K562 (cell line): ENCODE data around the gene FAM187B. TPM values are rescaled to one million over a fixed set of nuclear protein-coding genes. Genes with fewer than 3 reads are reported as not detected.
A peak's percentile ranks its signal among the peaks of the same experiment; 100 is the strongest.

Experiments used
- CREM ChIP-seq: IDR thresholded peaks from 2 replicates; pipeline ENCODE4 v1.6.1; 2014; ENCODE audit warnings: antibody characterized with exemption, low read depth
- ESRRA ChIP-seq: fragments of 450-650 bp; IDR thresholded peaks from 2 replicates; pipeline ENCODE4 v1.6.1; 2014; ENCODE audit warnings: low read depth, mild to moderate bottlenecking, moderate library complexity, borderline replicate concordance
- ESRRB ChIP-seq: fragments of 250-450 bp; sonication (Bioruptor Pico); IDR thresholded peaks from 2 replicates; pipeline ENCODE4 v1.5.0; 2020; ENCODE audit warnings: mild to moderate bottlenecking, moderate library complexity, borderline replicate concordance
- ETV5 ChIP-seq: sonication (generic); formaldehyde crosslinking; IDR thresholded peaks from 2 replicates; pipeline ENCODE4 v1.4.0; 2020; ENCODE audit warnings: low read depth, mild to moderate bottlenecking, missing genetic modification reagents
- FOXJ3 ChIP-seq: sonication (generic); formaldehyde crosslinking; IDR thresholded peaks from 2 replicates; pipeline ENCODE4 v1.4.0; 2020; ENCODE audit warnings: mild to moderate bottlenecking, missing genetic modification reagents
- GTF2E2 ChIP-seq: fragments of 200-800 bp; sonication (Bioruptor generic); IDR thresholded peaks from 2 replicates; pipeline ENCODE4 v1.6.1; 2016; ENCODE audit warnings: missing genetic modification characterization, missing compliant biosample characterization
- HINFP ChIP-seq: fragments of 450-650 bp; conservative IDR thresholded peaks from 2 replicates; pipeline ENCODE4 v1.6.1; 2016; ENCODE audit warnings: missing genetic modification characterization, low read depth, mild to moderate bottlenecking, control low read depth, missing compliant biosample characterization
- NR2C1 ChIP-seq, 2 experiments: fragments of 450-650 bp; IDR thresholded peaks; 2 replicates each; pipeline ENCODE4 v1.6.1; 2017; ENCODE audit warnings: mild to moderate bottlenecking in 2 of 2, antibody characterized with exemption in 1 of 2, inconsistent platforms in 1 of 2, missing compliant biosample characterization in 1 of 2, missing genetic modification characterization in 1 of 2
- POLR2G ChIP-seq: fragments of 200-400 bp; formaldehyde crosslinking; IDR thresholded peaks from 2 replicates; pipeline ENCODE4 v1.6.1; 2017; ENCODE audit warnings: low read depth, mild to moderate bottlenecking, antibody characterized with exemption, low read length, moderate library complexity
- RCOR1 ChIP-seq, 2 experiments: IDR thresholded peaks; 2 replicates each; pipeline ENCODE4 v1.6.1; 2012; ENCODE audit warnings: low read depth in 2 of 2, low read length in 2 of 2, borderline replicate concordance in 1 of 2, improper control_type of control experiment in 1 of 2
- RHOXF2B ChIP-seq: fragments of 250-450 bp; sonication (Bioruptor Pico); conservative IDR thresholded peaks from 2 replicates; pipeline ENCODE4 v1.5.1; 2021
- SAFB2 ChIP-seq: fragments of 200-400 bp; formaldehyde crosslinking; IDR thresholded peaks from 2 replicates; pipeline ENCODE4 v1.6.1; 2018; ENCODE audit warnings: borderline replicate concordance, low read length, low read depth, moderate library complexity; ENCODE audit not compliant: severe bottlenecking
- SIX5 ChIP-seq, 2 experiments: IDR thresholded peaks; 2 replicates each; pipeline ENCODE4 v1.6.1; 2011; ENCODE audit warnings: low read length in 2 of 2, borderline replicate concordance in 1 of 2, low read depth in 1 of 2, mild to moderate bottlenecking in 1 of 2, moderate library complexity in 1 of 2; ENCODE audit not compliant: insufficient read depth in 1 of 2
- SMARCA4 ChIP-seq: fragments of 450-650 bp; IDR thresholded peaks from 2 replicates; pipeline ENCODE4 v1.6.1; 2016
- SMC3 ChIP-seq: conservative IDR thresholded peaks from 2 replicates; pipeline ENCODE4 v1.6.1; 2011; ENCODE audit warnings: low read depth, low read length, improper control_type of control experiment; ENCODE audit not compliant: insufficient read depth
- SRSF9 ChIP-seq: fragments of 200-400 bp; formaldehyde crosslinking; IDR thresholded peaks from 2 replicates; pipeline ENCODE4 v1.6.1; 2017; ENCODE audit warnings: low read depth, low read length, borderline replicate concordance
- STAG1 ChIP-seq: sonication (generic); formaldehyde crosslinking; IDR thresholded peaks from 2 replicates; pipeline ENCODE4 v1.5.0; 2020; ENCODE audit warnings: missing genetic modification reagents, borderline replicate concordance
- TEAD2 ChIP-seq: fragments of 450-650 bp; IDR thresholded peaks from 2 replicates; pipeline ENCODE4 v1.6.1; 2016; ENCODE audit warnings: missing genetic modification characterization, control low read depth, missing compliant biosample characterization
- THAP7 ChIP-seq: fragments of 250-450 bp; sonication (Bioruptor Pico); IDR thresholded peaks from 2 replicates; pipeline ENCODE4 v1.5.0; 2021
- U2AF1 ChIP-seq: fragments of 200-400 bp; formaldehyde crosslinking; optimal IDR thresholded peaks from 2 replicates; pipeline ENCODE3; 2017; ENCODE audit warnings: mild to moderate bottlenecking, low read depth, low read length, moderate library complexity
- ZNF436 ChIP-seq: fragments of 250-450, 450-650 bp; sonication (Bioruptor Pico); formaldehyde crosslinking; IDR thresholded peaks from 2 replicates; pipeline ENCODE4 v1.7.0; 2020; ENCODE audit warnings: mild to moderate bottlenecking
- ZNF644 ChIP-seq: fragments of 200-800 bp; sonication (Bioruptor generic); IDR thresholded peaks from 2 replicates; pipeline ENCODE4 v1.6.1; 2016; ENCODE audit warnings: low read depth, missing genetic modification characterization, missing compliant biosample characterization
- ZNF707 ChIP-seq: fragments of 250-450 bp; sonication (Bioruptor Pico); conservative IDR thresholded peaks from 2 replicates; pipeline ENCODE4 v1.8.0; 2022; ENCODE audit warnings: inconsistent platforms, mild to moderate bottlenecking, moderate library complexity
- ZNF740 ChIP-seq, 3 experiments: fragments of 200-800 bp in 1 of 3; sonication (Bioruptor generic) in 1 of 3; sonication (generic) in 1 of 3; formaldehyde crosslinking in 1 of 3; IDR thresholded peaks; 2 replicates each; pipeline versions ENCODE4 v1.6.1 to v1.8.0; 2016 to 2022; ENCODE audit warnings: mild to moderate bottlenecking in 2 of 3, missing compliant biosample characterization in 2 of 3, missing genetic modification characterization in 2 of 3, missing genetic modification reagents in 1 of 3
- polyA plus RNA-seq, 8 experiments: library from polyadenylated mRNA; depleted of rRNA in 4 of 8; stranded (reverse) in 5 of 8; unstranded in 3 of 8; fragments of >200 nt; fragmentation: Nextera tagmentation in 2 of 8; fragmentation: Illumina TruSeq in 1 of 8; extraction: Ambion mirVana in 2 of 8; extraction: Trizol in 1 of 8; gene quantifications; 2 replicates each; pipeline versions ENCODE4 v1.2.1 to v1.2.3, GENCODE V29; 2011 to 2014; ENCODE audit warnings: inconsistent platforms in 1 of 8, missing spikeins in 1 of 8
- total RNA-seq, 7 experiments: library from RNA; depleted of rRNA in 6 of 7; stranded (reverse); fragments of >200 nt in 6 of 7; fragmentation: Illumina TruSeq in 2 of 7; extraction: Trizol in 2 of 7; gene quantifications; 2 replicates each; pipeline versions ENCODE4 v1.2.1 to v1.2.3, GENCODE V29; 2011 to 2021; ENCODE audit warnings: low replicate concordance in 1 of 7

Gene FAM187B
- total and polyA plus RNA-seq, 9 of the 15 experiments (the other 6 are each of a cell fraction or from before 2014, with no cell fraction given): 0.04 to 0.09 TPM; not detected in 7

GRCh38 chr19:35247526-35248309, 19.2 kb upstream of the FAM187B start (continued):
- TF ChIP-seq RHOXF2B: no peak
- TF ChIP-seq THAP7 (CRISPR knock-in tag): no peak
- TF ChIP-seq TEAD2: no peak
- TF ChIP-seq NR2C1 (IDR thresholded peaks at IDR 0.05): peak; percentile 25; the same call in 1 of the 2 replicates
- TF ChIP-seq NR2C1 (tag; IDR thresholded peaks at IDR 0.05): peak; percentile 63
- no peak for TF ChIP-seq HINFP (tag)
- TF ChIP-seq SRSF9: no peak
- no peak for TF ChIP-seq ZNF707 (CRISPR knock-in tag)
- peak; percentile 80 for TF ChIP-seq SMARCA4
- no peak for TF ChIP-seq ZNF436 (CRISPR knock-in tag)
- peak; percentile 30 for TF ChIP-seq CREM
- TF ChIP-seq POLR2G: peak; percentile 58
- TF ChIP-seq SMC3: peak; percentile 43; the same call in 1 of the 2 replicates
- TF ChIP-seq RCOR1 (IDR thresholded peaks at IDR 0.05; ENCODE audit: borderline replicate concordance in 1 of 2, low read depth in 2 of 2, low read length in 2 of 2): peak; percentile 82 to 97
- TF ChIP-seq ETV5 (CRISPR knock-in tag): 0 out of 2 replicates have a peak, but pooled peaks have one; percentile 50
- no peak for TF ChIP-seq U2AF1
- no peak for TF ChIP-seq ZNF644 (tag)
- TF ChIP-seq SAFB2: no peak
- no peak for TF ChIP-seq FOXJ3
- TF ChIP-seq SIX5 (IDR thresholded peaks at IDR 0.05; ENCODE audit: borderline replicate concordance in 1 of 2, insufficient read depth in 1 of 2, low read depth in 1 of 2, low read length in 2 of 2): no peak
- TF ChIP-seq GTF2E2 (tag): no peak
- TF ChIP-seq ZNF740 (CRISPR knock-in tag; IDR thresholded peaks at IDR 0.05): peak; percentile 62; the same call in 1 of the 2 replicates
- peak in 1 of 2 experiments; percentile 81; a peak in 1 of 4 replicates for TF ChIP-seq ZNF740 (tag; IDR thresholded peaks at IDR 0.05)
- TF ChIP-seq STAG1 (CRISPR knock-in tag): no peak; the same call in 1 of the 2 replicates
- 0 out of 2 replicates have a peak, but pooled peaks have one; percentile 22 for TF ChIP-seq ESRRA
- no peak for TF ChIP-seq ESRRB
